Measurements from ENCODE around the gene THTPA. TPM values are rescaled to one million over a fixed set of nuclear protein-coding genes. Genes with fewer than 3 reads are reported as not detected.

THTPA gene
- total and polyA plus RNA-seq, 2 of the 13 experiments (the other 11 are each of a cell fraction or from before 2014, with no cell fraction given): 7.4 to 8.7 TPM

DNA sequence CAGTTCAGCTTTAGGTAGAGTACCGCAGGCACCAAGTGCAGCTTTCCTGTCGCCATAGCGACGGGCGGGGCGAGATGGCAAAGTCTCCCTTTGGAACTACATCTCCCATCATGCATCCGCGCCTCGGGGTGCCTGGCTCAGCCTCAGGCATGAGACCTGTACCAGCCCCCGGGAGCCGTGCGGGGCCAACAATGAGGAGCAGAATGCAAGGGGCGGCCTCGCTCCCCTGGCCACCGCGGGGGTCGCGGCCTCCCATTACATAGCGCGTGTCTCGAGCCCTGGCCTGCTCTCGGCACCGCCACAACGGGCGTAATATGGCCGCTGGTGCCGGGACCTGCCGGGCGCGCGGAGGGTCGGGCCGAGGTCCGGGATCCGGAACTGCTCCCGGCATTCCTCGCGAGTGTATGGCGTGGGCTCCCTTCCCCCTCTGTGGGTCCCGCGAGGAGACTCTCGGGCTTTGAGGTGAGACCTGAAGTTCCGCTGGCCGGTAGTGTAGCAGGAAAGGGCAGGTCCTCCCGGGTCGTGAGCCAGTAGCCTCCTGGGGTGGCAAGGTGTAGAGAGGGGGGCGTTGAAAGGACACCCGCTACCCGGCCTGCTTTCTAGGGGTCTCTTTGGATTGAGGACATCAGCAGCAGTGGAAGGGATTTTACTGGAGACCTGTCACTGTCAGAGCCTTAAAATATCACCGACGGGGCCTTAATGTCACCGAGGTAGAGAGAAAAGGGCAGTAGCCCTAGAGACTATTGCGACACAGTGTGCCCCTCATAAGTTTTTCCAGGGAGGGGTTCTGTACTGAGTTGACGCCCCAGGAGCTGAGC lies at the start of gene THTPA (continued):
- TF ChIP-seq, protein P1, sequence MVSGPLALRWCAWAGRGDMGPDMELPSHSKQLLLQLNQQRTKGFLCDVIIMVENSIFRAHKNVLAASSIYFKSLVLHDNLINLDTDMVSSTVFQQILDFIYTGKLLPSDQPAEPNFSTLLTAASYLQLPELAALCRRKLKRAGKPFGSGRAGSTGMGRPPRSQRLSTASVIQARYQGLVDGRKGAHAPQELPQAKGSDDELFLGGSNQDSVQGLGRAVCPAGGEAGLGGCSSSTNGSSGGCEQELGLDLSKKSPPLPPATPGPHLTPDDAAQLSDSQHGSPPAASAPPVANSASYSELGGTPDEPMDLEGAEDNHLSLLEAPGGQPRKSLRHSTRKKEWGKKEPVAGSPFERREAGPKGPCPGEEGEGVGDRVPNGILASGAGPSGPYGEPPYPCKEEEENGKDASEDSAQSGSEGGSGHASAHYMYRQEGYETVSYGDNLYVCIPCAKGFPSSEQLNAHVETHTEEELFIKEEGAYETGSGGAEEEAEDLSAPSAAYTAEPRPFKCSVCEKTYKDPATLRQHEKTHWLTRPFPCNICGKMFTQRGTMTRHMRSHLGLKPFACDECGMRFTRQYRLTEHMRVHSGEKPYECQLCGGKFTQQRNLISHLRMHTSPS (CRISPR knock-in tag; IDR thresholded peaks at IDR 0.05; ENCODE audit: low read depth): peak; percentile 84
- TF ChIP-seq ZNF720 (CRISPR knock-in tag; IDR thresholded peaks at IDR 0.05) (no peak; the same call in 1 of the 2 replicates), SAFB2 (CRISPR knock-in tag; IDR thresholded peaks at IDR 0.05; ENCODE audit: borderline replicate concordance, low read depth) (peak; percentile 99), ZNF547 (CRISPR knock-in tag; IDR thresholded peaks at IDR 0.05) (peak; percentile 100), ZNF383 (CRISPR knock-in tag; IDR thresholded peaks at IDR 0.05; ENCODE audit: borderline replicate concordance) (peak; percentile 100), SMAD3 (CRISPR knock-in tag; IDR thresholded peaks at IDR 0.05) (peak; percentile 96), TARDBP (CRISPR knock-in tag; IDR thresholded peaks at IDR 0.05) (peak; percentile 99), POGZ (CRISPR knock-in tag; IDR thresholded peaks at IDR 0.05) (peak; percentile 94), RXRB (CRISPR knock-in tag; IDR thresholded peaks at IDR 0.05; ENCODE audit: borderline replicate concordance) (peak; percentile 86), XRCC5 (optimal IDR thresholded peaks at IDR 0.05; ENCODE audit: low read length) (peak; percentile 95), ELF4 (CRISPR knock-in tag; IDR thresholded peaks at IDR 0.05; ENCODE audit: borderline replicate concordance) (peak; percentile 96), ZNF83 (CRISPR knock-in tag; IDR thresholded peaks at IDR 0.05; ENCODE audit: borderline replicate concordance) (peak; percentile 98)
- TF ChIP-seq, protein P2, sequence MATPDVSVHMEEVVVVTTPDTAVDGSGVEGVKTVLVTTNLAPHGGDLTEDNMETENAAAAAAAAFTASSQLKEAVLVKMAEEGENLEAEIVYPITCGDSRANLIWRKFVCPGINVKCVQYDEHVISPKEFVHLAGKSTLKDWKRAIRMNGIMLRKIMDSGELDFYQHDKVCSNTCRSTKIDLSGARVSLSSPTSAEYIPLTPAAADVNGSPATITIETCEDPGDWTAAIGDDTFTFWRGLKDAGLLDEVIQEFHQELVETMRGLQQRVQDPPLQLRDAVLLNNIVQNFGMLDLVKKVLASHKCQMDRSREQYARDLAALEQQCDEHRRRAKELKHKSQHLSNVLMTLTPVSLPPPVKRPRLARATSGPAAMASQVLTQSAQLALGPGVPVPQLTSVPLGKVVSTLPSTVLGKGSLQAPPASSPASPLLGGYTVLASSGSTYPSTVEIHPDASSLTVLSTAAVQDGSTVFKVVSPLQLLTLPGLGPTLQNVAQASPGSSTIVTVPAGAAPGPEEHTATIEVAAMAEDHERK (CRISPR knock-in tag; IDR thresholded peaks at IDR 0.05; ENCODE audit: low read depth): peak; percentile 80
- TF ChIP-seq, protein P3, sequence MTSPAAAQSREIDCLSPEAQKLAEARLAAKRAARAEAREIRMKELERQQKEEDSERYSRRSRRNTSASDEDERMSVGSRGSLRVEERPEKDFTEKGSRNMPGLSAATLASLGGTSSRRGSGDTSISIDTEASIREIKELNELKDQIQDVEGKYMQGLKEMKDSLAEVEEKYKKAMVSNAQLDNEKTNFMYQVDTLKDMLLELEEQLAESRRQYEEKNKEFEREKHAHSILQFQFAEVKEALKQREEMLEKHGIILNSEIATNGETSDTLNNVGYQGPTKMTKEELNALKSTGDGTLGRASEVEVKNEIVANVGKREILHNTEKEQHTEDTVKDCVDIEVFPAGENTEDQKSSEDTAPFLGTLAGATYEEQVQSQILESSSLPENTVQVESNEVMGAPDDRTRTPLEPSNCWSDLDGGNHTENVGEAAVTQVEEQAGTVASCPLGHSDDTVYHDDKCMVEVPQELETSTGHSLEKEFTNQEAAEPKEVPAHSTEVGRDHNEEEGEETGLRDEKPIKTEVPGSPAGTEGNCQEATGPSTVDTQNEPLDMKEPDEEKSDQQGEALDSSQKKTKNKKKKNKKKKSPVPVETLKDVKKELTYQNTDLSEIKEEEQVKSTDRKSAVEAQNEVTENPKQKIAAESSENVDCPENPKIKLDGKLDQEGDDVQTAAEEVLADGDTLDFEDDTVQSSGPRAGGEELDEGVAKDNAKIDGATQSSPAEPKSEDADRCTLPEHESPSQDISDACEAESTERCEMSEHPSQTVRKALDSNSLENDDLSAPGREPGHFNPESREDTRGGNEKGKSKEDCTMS (CRISPR knock-in tag; conservative IDR thresholded peaks at IDR 0.05): peak; percentile 95
- TF ChIP-seq, protein P4, sequence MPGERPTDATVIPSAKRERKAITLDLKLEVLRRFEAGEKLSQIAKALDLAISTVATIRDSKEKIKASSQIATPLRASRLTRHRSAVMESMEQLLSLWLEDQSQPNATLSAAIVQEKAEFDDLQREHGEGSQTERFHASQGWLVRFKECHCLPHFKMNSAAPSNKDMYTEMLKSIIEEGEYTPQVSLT (CRISPR knock-in tag; IDR thresholded peaks at IDR 0.05; ENCODE audit: borderline replicate concordance, low read depth): no peak; the same call in 1 of the 2 replicates
- TF ChIP-seq, protein P5, sequence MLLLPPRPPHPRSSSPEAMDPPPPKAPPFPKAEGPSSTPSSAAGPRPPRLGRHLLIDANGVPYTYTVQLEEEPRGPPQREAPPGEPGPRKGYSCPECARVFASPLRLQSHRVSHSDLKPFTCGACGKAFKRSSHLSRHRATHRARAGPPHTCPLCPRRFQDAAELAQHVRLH (CRISPR knock-in tag; IDR thresholded peaks at IDR 0.05; ENCODE audit: borderline replicate concordance, low read depth): peak; percentile 99; the same call in 1 of the 2 replicates
- TF ChIP-seq, protein P6, sequence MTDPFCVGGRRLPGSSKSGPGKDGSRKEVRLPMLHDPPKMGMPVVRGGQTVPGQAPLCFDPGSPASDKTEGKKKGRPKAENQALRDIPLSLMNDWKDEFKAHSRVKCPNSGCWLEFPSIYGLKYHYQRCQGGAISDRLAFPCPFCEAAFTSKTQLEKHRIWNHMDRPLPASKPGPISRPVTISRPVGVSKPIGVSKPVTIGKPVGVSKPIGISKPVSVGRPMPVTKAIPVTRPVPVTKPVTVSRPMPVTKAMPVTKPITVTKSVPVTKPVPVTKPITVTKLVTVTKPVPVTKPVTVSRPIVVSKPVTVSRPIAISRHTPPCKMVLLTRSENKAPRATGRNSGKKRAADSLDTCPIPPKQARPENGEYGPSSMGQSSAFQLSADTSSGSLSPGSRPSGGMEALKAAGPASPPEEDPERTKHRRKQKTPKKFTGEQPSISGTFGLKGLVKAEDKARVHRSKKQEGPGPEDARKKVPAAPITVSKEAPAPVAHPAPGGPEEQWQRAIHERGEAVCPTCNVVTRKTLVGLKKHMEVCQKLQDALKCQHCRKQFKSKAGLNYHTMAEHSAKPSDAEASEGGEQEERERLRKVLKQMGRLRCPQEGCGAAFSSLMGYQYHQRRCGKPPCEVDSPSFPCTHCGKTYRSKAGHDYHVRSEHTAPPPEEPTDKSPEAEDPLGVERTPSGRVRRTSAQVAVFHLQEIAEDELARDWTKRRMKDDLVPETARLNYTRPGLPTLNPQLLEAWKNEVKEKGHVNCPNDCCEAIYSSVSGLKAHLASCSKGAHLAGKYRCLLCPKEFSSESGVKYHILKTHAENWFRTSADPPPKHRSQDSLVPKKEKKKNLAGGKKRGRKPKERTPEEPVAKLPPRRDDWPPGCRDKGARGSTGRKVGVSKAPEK (CRISPR knock-in tag; IDR thresholded peaks at IDR 0.05; ENCODE audit: borderline replicate concordance): peak; percentile 96; the same call in 1 of the 2 replicates

Data from HepG2 (cell line).